Left renal cortex interstitium (tissue), 4 donors: ENCODE measurements around the gene PLEKHF1. TPM values are rescaled to one million over a fixed set of nuclear protein-coding genes. Genes with fewer than 3 reads are reported as not detected.

ENCODE experiments used
- DNase-seq, 4 donors: peaks; one replicate each; pipeline ENCODE4 v3.0.0-alpha.2; 2013; ENCODE audit warnings: low read depth in 4 of 4, low spot score in 2 of 4, missing footprints in 1 of 4
- polyA plus RNA-seq, 4 donors: library from polyadenylated mRNA; unstranded; fragments of 120-200 nt; gene quantifications; one replicate each; pipeline ENCODE4 v1.2.1, GENCODE V29; 2013; ENCODE audit not compliant: insufficient read length in 4 of 4

Gene PLEKHF1
- polyA plus RNA-seq, 4 donors = 1.1 to 2.7 (median 1.7) TPM

GRCh38 chr19:29677001-29677817 lies 11.9 kb downstream of the PLEKHF1 start:
- DNase-seq = no peak

GRCh38 chr19:29678484-29679106 lies 13.3 kb downstream of the PLEKHF1 start:
- no peak for DNase-seq

DNA sequence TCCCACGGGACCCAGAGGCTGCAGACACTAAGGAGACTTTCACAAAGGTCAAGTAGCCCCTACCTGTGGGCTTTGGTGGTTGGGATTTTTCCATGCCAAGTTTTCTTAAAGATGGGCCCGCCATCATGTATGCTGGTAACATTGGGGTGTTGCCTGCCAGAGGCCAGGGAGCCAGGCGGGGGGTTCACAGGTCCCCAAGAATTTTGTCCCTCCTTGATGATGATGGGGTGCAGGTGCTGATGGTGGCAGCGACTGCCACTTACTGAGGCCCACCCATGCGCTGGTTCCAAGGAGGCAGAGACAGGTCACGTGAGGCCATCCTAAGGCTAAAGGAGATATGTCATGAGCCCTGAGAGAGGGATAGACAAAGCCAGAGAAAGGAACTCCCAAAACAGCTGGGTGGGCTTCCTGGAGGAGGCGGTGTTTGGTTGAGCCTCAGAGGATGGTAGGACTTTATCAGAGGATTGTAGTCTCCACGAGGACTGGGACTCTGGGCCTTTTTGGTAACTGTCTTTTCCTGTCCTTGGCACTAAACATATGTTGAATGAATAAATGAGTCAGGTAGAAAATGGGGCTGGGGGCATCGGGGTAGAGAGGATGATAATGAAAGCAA lies 14.4 kb downstream of the PLEKHF1 start:
- no peak for DNase-seq

- no peak for DNase-seq
Measured at GRCh38 chr19:29680447-29680846, 15.2 kb downstream of the PLEKHF1 start.

DNA sequence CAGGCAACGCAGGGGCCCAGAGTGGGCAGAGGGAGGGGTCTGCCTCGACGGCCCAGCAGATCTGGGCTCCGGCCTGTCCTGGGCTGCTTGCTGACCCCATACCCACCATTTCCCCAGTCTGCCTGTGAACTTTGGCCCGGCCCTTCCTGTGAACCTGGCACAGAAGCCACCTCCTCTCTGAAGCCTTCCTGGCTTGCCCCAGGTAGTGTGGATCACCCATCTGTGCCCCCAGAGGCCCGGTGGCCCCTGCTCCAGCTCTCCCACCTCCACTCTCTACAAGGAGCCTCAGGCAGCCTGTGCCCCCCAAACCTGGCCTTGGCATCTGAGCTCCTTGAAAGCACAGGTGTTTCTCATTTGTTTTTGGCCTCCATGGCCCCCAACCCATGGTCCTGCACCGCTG lies 15.7 kb downstream of the PLEKHF1 start:
- no peak for DNase-seq

GRCh38 chr19:29681422-29682235 lies 16.4 kb downstream of the PLEKHF1 start:
- DNase-seq = no peak

- no peak for DNase-seq
Measured at GRCh38 chr19:29682236-29682895, 17.1 kb downstream of the PLEKHF1 start.

GRCh38 chr19:29683009-29683408 lies 17.7 kb downstream of the PLEKHF1 start:
- no peak for DNase-seq

- no peak for DNase-seq
Measured at GRCh38 chr19:29685326-29685725, 20.1 kb downstream of the PLEKHF1 start.

DNA sequence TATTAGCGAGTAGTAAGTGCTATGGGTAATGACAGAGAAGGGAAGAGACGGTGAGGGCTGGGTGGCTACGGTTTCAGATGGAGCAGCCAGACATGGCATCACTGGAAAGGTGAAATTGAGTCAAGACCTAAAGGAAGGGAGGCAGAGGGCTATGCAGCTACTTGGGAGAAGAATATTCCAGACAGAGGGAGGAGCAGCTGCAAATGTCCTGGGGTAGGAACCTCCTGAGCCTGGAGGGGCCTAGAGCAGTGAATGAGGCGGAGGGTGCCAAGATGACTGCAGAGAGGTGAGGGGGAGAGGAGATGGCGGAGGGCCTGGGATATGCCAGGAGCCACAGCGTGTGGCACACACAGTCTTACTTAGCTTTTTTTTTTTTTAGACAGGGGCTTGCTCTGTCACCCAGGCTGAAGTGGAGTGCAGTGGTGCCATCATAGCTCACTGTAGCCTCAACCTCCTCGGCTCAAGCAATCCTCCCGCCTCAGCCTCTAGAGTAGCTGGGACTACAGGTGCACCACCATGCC lies 21.1 kb downstream of the PLEKHF1 start:
- no peak for DNase-seq

GRCh38 chr19:29687244-29687896 lies 22.1 kb downstream of the PLEKHF1 start:
- no peak for DNase-seq

DNA sequence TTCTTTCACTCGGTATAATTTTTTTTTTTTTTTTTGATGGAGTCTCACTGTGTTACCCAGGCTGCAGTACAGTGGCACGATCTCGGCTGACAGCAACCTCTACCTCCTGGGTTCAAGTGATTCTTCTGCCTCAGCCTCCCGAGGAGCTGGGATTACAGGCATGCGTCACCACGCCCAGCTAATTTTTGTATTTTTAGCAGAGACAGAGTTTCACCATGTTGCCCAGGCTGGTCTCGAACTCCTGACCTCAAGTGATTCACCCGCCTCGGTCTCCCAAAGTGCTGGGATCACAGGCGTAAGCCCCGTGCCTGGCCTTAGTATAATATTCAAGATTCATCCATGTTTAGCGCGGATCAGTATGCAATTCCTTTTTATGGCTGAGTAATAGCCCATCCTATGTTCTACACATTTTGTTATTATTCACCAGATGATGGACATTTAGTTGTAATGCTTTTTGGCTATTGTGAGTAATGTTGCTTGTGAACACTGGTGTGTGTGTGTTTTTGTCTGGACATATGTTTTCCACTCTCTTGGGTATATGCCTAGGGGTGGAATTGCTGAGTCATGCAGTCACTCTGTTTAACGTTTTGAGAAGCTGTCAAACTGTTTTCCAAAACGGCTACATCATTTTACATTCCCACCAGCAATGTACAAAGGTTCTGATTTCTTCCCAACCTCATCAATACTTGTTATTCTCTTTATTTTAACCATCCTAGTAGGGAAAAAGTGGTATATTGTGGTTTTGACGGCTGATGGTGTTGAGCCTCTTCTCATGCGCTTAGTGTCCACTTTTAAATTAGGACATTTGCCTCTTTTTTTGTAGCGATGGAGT lies 22.9 kb downstream of the PLEKHF1 start:
- DNase-seq = no peak

GRCh38 chr19:29690842-29691241 lies 25.6 kb downstream of the PLEKHF1 start:
- DNase-seq = no peak

DNA sequence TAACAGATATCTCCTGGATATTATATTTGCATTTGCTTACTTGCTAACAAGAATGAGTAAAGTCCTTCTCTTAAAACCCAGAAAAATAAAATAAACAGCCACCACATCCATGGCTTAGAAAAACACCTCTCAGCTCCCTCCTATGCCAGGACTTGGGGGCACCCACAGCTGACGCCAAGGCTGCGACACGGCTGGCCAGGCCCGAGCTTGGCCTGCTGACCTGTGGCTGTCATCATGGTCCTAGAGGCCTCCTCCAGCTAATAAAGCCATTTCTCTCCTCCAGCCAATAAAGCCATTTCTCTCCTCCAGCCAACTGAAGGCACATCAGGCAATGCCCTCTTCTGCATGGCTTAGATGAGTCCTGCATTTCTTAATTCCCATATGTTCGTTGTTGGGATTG lies 28.9 kb downstream of the PLEKHF1 start:
- DNase-seq = no peak

GRCh38 chr19:29694669-29695627 lies 29.7 kb downstream of the PLEKHF1 start:
- DNase-seq = peak in 3 of 4 donors; percentile 38 to 56 (median 52)

DNA sequence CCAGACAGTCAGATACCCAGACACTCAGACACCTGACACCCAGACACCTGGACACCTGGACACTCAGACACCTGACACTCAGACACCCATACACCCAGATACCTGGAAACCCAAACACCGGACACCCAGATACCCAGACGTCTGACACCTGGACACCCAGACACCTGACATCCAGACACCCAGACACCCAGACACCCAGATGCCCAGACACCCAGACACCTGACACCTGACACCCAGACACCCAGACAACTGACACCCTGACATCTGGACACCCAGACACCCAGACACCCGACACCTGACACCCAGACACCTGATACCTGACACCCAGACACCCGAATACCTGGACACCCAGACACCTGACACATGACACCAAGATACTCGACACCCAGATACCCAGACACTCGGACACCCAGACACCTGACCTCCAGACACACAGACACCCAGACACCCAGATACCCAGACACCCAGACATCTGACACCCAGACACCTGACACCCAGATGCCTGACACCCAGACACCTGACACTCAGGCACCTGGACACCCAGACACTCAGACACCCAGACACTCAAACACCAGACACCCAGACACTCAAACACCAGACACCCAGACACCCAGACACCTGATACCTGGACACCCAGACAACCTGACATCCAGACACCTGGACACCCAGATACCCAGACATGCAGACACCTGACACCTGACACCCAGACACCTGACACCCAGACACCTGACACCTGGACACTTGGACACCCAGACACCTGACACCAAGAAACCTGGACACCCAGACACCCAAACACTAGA lies 30.7 kb downstream of the PLEKHF1 start:
- no peak for DNase-seq

DNA sequence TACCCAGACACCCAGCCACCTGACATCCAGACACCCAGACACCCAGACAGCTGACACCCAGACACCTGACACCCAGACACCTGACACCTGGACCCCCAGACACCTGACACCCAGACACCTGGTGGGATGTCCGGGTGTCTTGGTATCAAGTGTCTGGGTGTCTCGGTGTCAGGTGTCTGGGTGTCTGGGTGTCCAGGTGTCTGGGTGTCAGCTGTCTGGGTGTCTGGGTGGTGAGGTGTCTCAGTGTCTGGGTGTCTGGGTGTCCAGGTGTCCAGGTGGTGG lies 31.2 kb downstream of the PLEKHF1 start:
- no peak for DNase-seq
